Prostate gland (tissue), 2 donors: Measurements from ENCODE around the gene RBBP7.

Experiments used
- CTCF ChIP-seq, 4 experiments: fragments of 200-600 bp in 2 of 4; fragments of 450-650 bp in 2 of 4; sonication (generic) in 2 of 4; IDR thresholded peaks; 1 replicate in 3 of 4; 2 replicates in 1 of 4; pipeline ENCODE4 v1.5.1; 2016 to 2019; ENCODE audit warnings: antibody characterized with exemption in 4 of 4, mild to moderate bottlenecking in 2 of 4, moderate library complexity in 2 of 4
- POLR2A ChIP-seq: fragments of 450-650 bp; IDR thresholded peaks from one replicate; pipeline ENCODE4 v1.6.1; 2016; ENCODE audit warnings: antibody characterized with exemption, mild to moderate bottlenecking

- TF ChIP-seq CTCF (IDR thresholded peaks at IDR 0.05) (no peak), POLR2A (no peak)
Measured at GRCh38 chrX:16797358-16797757, 72.8 kb downstream of the RBBP7 start.
